NCI-H187 (cell line): ENCODE results near the gene ENTHD1.

Experiments used
- DNase-seq, 2 experiments: peaks; one replicate each; lab custom pipeline; 2025; lab: John Stamatoyannopoulos, UW

ENTHD1 gene

DNA sequence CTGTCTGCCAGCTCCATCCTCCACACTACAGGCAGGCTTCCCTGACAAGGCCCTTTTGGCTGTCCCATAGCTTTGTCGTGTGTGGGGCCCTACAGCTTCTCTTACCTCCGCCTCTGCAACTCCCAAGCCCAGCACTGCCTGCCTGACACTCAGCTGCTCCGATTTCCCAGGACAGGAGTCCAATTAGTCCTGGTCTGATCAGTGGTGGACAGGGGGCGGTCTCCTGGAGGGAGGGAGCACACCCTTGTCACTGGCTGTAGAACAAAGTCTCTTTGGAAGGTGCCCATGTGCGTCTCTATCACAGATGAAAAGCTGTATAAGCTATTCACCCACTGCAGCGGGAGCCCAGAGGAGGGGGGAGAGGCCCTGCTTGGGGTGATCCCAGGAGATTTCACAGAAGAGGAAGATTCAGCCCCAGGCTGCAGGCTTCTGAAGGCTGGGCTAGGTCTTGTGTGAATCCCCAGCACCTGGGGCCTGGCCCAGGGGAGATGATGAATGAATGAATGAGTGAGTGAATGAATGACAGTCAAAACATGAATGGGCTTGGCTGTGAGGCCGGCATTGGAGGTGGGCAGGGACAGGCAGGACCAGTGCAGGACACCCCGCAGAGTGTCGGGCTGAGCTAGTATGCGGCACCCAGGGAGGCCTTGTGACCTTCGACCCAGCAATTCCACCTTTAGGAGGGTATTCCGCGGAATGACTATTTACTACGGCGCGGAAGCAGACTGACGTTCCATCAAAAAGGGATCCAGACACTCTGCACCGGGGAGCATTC, 180.6 kb downstream of the ENTHD1 start:
- DNase-seq, result no peak

DNA sequence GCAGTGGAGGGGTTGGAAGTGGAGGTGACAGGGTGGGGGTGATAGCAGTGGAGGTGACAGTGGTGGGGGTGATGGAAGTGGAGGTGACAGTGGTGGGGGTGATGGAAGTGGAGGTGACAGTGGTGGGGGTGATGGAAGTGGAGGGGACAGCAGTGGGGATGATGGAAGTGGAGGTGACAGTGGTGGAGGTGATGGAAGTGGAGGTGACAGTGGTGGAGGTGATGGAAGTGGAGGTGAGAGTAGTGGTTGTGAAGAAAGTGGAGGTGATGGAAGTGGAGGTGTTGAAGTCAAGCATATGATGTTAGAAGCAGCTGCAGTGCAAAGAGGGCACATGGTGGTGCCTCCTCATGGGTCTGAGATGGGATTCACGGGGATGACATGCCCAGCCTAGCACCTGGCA, 181.5 kb downstream of the ENTHD1 start:
- DNase-seq, result no peak

DNA sequence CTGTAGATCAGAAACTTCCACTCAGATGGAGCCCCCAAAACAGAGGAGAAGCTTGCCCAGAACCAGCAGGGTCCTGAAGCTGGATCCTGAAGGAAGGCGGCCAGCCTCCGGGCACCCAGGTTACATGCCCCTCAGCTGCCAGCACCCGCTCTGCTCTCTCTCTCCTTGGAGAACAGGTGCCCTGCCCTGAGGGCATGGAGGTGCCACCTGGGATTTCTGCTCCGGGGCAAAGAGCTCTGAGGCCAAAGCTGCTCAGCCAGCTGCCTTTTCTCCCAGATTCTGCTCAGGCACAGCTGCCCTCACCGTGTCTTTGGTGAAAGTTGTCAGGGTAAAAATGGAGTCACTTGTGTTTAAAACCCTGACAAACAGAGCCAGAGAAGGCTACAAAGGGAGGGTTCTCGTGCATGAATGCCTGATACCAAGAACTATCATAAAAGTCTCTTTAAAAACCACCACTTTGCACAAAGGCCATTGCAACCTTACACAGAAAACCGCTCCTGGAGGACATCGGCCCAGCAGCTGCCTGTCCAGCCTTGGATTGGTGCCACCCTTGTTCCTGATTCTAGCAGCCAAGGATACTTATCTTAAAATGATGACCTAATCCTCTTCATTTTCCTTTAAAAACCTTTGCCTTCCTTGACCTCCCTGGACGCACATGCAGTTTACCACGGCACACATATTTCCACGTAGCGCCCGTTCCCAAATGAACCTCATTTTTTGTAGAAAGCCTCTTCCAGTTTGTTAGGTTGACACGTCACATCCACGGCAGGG, 183.0 kb downstream of the ENTHD1 start:
- DNase-seq, result no peak

DNA sequence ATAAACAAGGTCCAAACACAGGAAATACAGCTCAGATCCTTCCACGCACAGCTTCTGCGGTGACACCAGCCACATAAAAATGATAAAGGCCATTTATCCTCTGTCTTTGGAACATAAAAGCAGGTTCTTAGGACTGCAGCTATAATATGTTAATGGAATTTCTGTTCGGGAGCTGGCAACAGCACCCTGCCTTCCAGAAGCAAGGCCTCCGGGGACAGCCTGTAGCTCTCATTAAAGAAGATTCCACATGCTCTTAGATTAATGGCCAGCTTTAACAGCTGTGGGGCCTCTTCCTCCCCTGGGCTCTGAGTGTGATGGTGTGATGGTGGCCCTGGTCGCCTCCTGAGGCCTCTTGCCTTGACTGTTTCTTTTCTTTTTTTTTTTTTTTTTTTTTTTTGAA, 185.7 kb downstream of the ENTHD1 start:
- DNase-seq, result no peak

DNA sequence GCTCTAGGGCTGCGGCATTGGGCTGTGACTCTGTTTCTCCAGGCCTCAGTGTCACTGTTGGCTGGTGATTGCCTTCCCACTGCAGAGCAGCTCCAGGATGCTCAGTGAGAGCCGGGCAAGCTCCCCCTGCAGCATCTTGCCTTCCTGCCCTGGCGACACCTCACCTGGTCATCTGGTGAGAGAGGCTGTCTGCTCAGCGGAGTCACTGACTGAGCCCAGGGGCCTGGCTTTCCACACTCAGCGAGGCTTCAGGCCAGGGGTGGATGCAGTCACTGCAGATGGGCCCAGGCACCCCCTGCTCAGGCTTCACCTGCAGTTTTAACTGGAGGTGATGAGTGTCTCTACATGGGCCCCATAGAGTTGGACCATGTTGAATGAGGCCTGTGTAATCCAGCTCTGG, 186.2 kb downstream of the ENTHD1 start:
- DNase-seq, result no peak

DNA sequence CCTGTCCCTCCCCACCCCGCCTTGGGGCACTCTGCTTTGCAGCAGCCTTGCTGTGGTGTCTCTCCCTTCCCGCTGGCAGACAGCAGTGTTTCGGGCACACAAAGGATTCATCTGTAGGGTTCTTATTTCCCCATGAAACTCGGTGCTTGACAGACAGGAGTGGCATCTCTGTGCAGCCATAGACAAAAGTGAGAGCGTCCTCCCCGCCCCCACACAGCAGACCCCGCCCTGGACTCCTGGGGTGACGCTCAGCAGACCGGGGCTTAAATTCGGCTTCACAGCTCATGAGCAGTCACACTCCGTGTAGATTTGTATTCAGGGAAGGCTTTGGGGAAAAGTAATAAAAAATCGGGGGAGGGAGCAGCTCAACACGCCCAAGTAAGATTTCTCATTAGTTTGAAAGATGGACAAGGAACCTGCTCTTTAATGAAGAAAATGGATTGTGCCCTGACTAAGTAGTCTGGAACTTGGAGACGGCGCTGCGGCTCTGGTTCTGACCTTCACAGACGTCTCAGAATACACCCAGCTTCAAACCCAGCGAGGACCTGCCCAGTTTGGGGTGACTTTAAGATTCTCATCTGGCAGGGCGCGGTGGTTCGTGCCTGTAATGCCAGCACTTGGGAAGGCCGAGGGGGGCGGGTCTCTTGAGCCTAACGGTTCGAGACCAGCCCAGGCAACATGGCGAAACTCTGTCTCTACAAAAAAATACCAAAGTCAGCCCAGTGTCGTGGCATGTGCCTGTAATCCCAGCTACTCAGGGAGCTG, 187.0 kb downstream of the ENTHD1 start:
- DNase-seq, result peak; percentile 43 to 49

DNA sequence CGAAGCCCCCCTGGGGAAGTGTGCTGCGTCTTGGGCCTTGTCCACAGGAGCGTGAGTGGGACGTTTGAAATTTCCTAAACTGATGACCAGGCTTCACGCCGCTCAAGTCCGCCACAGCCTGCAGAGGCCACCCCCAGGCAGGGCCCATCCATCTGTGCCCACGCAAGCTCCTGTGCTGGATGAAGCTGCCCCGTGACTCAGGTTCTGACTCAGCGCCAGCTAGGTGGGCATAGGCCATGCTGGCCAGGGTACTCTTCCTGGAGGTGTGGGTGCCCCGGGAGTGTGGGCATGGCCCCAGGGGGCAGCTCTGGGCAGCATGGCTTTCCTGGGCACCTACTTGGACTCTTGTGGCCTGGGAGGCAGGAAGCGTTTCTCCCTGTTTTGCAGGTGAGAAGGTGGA, 188.2 kb downstream of the ENTHD1 start:
- DNase-seq, result no peak

DNA sequence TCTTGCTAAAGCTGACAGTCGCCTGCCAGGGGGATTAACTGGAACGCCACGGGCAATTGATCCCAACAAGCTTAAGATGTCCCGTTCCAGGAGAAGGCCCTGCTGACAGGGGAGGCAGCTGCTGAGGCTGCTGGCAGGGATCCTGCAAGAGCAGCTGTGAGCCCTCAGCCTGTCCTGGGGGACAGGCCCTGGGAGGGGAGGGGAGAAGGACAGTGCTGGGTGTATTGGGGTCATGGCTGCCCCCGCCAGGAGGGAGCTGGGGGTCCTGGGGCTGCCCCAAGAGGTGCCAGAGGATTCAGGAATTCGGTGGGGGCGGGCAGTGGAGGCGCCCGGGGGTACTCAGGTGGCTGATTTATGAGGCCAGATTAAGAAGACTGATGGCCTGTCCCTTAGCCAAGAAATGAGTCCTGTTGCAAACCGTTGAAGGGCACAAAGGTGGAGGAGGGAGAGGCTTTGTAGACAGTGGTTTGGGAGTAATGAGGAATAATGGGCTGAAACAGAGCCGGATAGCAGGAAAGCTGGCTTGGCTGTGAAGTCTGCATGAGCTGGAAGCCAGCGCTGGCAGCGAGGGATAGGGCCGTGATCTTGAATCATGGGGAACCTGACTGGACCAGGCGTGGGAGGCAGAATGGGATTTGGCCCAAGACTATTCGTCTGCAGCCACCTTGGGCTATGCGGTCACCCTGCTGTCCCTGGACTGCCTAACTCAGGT, 189.5 kb downstream of the ENTHD1 start:
- DNase-seq, result peak in 1 of 2 experiments; percentile 14

DNA sequence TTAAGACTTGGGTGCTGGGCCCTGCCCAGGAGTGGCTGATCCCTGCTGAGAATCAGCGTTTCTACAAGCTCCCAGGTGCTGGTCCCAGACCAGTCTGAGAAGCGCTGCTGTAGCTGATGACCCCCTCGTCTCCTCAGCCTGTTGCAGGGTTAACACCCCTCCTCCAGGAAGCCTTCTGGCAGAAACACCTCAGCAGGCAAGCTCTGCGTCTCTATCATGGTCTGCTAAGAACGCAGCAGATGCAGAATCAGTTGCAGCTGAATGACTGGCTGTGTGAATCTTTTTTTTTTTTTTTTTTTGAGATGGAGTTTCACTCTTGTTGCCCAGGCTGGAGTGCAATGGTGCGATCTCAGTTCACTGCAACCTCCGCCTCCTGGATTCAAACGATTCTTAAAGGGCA, 190.5 kb downstream of the ENTHD1 start:
- no peak for DNase-seq

DNA sequence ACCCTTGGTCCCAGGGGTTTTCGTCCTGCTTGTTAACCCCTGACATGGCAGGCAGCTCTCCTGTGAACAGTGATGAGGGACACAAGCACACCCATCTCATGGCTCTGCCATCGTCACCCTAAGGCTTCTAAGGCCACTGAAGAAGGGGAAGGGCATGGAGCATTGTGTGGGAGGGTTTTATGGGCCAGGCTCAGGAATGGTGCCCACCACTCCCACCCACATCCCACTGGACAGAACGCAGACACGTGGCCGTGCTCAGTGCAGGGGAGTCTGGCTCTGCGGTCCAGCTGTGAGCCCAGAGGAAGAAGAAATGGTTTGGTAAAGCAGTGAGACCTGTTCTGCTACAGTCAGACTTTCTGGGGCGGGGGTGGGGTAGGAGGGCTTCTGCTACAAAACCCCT, 193.0 kb downstream of the ENTHD1 start:
- no peak for DNase-seq

DNA sequence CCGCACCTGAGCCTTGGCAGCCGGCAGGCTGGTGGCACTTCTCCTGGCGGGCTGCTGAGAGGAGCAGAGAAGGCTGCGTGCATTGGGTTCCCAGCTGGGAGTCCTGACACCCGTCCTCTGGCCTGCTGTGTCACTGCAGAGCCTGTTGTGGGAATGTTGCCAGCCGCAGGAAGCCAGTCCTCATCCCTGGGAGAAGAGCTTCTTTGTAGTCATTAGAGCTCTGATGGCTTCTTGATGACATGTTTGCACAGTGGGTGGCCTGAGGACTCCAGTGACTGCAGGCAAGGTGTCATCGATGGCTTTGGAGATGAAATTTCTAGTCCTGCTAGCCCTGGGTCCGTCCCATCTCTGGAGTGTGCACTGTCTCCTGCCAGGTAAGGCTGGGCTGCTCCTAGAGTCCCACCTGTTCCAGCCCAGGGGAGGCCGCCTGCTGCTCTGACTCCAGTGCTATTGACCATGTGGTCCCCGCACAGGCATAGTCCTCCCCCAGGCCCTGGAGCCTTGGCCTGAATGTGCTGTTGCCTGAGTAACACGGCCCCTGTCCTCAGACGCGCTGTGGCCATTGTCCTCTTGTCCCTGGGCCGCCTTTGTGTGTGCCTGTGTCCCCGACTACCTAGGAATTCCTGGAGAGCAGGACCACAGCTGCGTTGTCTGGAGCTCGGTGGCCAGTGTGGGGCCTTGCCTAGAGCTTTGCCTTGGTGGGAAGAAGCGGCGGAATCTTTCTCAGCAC, 193.8 kb downstream of the ENTHD1 start:
- DNase-seq, result peak; percentile 14 to 52

DNA sequence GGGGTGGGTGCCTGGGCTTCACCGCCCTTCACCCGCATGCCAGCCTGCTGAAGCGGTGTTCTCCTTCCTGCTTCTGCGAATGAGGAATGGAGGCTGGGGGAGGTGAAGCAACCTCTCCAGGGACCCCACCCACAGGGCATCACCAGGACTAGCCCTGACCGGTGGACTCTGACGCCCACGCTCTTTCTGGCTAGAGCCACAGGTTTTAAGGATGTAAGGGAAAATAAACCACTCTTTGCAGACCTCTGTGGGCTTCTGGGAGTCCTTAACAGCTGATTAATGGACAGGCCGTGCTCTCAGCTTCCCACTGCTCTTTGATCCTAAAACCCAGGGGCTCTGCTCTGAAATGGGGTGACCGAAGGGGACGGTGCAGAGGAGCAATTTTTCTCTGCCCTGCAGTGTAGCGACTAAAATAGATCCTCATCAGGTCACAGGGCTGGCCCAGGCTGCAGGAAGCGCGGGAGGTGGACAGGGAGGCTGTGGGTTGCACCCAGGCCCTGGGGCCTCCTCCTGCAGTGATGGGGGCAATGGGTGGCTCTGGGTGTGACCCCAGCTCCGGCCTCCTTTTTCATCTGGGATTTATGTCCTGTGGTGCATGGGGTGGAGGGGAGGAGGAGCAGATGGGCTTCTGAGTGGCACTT, 195.7 kb downstream of the ENTHD1 start:
- DNase-seq, result no peak

DNA sequence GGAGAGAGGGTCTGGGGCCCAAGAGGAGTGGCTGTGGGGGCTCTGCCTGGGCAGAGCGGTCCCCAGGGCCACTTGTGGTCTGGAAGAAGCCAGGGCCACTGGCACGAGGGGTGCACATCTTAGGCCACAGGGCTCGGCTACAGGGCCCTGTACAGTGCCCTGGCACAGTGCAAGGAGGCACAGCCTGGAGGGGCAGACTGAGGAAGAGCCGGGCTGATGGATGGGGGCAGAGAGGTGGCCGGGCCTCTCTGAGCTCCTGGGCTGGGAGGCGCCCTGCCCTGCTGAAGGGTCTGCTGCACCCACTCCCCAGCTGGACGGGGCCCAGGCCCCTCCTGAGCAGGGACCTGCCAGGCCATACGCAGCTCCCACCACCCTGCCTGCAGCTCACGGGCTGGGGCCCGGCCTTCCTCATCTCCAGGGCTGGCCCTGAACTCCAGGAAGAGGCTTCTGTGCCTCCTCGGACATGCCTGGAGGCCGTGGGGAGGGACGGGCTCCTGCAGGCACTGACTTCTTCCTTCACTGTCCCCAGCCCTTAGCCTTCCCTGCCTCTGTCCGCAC, 199.5 kb downstream of the ENTHD1 start:
- no peak for DNase-seq
